Activated naive CD4-positive, alpha-beta T cell treated with anti-CD3 and anti-CD28 coated beads, Interleukin-2, amount 50 U/mL, for 16 hours (primary cell): ENCODE measurements around the gene RETN.

ENCODE experiments used
- DNase-seq: peaks from one replicate; pipeline ENCODE4 v3.0.0-alpha.2; 2020

The RETN gene

DNA sequence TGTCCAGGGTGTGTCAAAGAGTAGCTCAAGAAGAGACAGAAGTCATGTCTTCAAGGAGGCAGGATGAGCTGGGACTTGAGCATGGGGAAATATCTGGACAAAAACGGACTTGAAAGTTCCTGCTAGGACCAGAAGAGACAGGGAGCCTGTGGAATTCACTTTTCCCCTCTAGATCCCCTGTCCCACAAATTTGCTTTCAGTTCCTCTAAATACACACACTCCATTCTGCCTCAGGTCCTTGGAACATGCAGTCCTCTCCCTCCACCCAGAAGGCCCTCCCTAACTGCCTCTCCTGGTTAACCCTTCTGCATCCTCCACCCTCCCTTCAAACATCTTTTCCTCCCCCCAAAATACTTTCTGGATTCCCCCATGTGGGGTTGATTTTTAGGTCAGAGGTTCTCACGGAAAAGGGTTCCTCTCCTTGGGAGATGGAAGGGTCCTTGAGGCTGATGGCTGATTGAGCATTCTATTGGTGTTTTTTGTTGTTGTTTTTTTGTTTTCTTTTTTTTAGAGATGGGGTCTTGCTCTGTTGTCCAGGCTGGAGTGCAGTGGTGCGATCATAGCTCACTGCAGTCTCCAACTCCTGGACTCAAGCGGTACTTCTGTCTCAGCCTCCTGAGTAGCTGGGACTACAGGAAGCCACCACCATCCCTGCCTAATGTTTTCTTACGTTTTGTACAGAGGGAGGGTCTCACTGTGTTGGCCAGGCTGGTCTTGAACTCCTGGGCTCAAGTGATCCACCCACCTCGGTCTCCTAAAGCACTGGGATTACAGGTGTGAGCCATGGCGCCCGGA, 6.9 kb upstream of the RETN start:
- no peak for DNase-seq

DNA sequence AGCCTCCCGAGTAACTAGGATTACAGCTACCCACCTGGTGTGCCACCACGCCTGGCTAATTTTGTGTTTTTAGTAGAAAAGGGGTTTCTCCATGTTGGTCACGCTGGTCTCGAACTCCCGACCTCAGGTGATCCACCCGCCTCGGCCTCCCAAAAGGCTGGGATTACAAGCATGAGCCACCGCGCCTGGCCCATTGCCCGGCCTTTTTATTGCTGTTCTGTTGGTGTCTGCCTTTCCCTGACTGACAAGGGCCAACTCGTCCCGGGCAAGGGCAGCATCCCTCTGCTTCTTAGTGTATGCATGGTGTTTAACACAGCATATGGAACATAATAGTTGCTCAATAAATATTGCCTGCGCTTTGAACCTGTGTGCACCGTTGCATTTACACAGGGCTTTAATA, 6.2 kb upstream of the RETN start:
- no peak for DNase-seq

DNA sequence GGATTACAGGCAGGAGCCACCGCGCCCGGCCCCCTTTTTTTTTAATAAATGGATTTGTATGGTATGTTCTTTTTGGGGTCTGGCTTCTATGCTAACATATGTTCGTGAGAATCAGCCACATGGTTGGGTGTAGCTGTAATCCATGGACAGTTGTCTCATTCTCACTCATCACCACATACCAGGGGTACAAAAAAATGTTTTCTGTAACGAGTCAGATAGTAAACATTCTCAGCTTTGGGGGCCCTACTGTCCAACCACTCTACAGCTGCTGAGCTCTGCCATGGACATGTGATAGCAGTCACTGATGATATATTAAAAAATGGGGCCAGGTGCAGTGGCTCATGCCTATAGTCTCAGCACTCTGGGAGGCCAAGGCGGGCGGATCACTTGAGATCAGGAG, 5.1 kb upstream of the RETN start:
- no peak for DNase-seq

DNA sequence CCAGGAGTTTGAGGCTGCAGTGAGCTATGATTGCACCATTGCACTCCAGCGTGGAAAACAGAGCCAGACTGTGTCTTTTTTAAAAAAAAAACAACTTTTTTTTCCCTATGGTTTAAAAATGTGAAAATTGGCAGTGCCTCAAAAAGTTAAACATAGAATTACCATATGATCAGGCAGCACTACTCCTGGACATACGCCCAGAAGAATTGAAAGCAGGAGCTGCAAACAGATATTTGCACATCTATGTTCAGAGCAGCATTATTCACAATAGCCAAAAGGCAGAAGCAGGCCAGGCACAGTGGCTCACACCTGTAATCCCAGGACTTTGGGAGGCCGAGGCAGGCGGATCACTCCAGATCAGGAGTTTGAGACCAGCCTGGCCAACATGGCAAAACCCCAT, 3.8 kb upstream of the RETN start:
- no peak for DNase-seq

DNA sequence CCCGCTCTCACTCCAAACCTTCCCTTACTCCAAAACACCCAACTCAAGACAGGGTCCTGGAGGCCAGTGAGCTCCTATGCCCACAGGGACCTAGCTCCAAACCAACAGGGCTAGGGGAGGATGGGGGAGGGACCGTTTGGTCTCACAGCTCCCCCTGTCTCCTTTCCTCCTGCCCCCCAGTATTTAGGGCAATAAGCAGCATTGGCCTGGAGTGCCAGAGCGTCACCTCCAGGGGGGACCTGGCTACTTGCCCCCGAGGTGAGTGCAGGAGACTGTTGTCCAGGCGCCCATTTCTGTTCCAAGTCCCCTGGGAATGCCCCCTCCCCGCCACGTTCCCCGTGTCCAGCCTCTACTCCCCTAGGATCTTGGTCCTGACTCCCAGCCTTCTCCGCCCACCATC, 792 bp downstream of the RETN start:
- DNase-seq: no peak

DNA sequence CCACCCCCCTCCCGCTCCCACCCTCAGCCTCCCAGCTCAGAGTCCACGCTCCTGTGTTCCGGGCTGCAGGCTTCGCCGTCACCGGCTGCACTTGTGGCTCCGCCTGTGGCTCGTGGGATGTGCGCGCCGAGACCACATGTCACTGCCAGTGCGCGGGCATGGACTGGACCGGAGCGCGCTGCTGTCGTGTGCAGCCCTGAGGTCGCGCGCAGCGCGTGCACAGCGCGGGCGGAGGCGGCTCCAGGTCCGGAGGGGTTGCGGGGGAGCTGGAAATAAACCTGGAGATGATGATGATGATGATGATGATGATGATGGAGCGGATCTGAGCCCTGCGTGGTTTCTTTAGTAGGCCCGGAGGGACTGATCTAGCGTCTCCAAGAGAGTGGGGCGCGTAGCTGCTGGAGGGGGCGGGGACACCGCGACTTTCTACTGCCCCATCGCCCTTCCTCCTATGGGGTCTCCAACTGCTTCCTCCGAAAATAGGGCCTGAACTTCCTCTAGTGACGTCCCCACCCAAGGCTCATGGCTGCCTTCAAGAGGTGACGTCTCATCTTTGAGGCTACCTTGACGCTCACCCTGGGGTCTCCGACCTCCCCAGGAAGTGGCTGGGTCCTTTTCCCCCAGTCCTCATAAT, 1.4 kb downstream of the RETN start:
- peak; percentile 42 for DNase-seq

DNA sequence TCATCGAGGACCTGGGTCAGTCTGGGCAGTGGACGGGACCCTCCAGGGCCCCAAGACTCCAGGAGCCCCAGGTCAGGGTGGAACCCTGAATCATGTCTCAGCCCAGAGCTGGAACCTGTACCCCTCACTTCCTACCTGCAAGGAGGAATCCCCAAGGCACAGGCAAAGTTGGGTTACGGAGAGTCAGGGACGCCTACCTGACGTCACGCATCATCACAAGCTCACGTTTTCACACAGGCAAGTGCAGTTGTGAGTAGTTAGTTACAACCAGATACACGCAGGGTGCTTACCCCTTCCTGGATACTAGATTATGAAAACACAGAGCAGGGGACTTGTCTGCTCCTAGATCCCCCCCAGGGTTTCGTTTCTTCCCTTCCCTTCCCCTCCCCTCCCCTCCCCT, 1.9 kb downstream of the RETN start:
- DNase-seq: no peak

DNA sequence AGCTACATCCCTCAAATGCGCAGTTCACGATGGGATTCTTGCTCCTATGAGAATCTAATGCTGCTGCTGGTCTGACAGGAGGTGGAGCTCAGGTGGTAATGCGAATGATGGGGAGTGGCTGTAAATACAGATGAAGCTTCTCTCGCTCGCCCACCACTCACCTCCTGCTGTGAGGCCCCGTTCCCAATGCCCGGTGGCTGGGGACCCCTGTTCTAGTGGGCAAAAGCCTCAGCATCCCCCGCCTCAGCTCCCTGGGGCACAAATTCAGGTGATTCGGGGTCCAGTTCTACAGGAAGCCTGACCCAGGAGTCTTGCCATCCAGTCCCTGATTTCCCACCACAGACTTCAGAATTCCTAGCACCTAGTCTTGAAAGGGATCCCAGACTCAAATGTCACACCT, 3.7 kb downstream of the RETN start:
- DNase-seq: no peak

DNA sequence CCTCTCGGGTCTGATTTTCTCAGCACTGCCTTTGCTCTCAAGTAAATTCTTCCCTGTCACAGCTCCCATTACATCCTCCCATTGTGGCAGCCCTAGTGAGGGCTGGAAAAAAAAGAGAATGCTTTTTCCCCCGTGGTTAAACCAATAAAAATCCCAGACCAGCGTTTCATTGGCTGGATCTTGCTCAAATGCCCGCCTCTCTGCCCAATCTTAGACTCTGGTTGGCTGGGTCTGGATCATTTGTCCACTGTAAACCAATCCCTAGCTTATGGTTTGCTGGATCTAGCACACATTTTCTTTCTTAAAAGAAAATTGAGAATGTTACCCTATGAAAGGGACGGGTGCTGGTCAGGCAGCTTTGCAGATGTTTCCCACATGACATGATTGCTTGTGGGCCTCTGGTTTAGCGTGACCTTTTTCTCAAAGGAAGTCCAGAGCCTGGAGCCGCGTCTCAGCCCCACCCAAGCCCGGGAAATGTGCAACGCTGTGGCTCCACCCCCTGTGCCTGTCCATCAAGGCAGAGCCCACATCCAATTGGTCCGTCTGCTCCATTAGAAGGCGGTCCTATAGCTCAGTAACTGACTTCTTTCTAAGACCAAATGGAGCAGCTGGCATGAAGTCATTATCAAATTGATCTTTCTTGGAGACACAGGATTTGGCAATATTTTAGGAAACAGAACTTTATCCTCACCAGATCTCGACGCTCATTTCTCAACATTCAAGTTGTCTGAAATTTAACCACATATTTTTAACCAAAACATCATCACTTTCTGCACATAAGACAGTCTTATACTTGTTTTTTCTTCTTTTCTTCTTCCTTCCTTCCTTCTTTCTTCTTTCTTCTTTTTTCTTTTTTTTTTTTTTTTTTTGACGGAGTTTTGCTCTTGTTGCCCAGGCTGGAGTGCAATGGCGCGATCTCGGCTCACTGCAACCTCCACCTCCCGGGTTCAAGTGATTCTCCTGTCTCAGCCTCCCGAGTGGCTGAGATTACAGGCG, 5.5 kb downstream of the RETN start:
- peak; percentile 31 for DNase-seq

DNA sequence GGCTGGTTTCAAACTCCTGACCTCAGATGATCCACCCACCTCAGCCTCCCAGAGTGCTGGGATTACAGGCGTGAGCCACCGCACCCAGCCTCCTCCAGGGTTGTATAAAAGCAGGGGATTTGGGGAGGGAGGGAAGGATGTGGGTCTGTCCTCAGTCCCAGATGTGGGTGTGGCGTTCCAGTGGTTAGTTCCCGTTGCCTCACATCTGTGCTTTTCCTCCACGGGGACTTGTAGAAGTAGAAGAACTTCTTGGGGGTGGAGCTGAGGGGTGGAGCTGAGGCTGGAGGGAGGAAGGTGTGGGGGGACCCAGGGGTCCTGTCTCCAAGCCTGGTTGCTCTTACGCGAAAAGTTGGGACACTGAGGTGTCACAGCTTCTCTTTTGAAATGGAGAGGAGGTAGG, 7.5 kb downstream of the RETN start:
- DNase-seq: no peak

DNA sequence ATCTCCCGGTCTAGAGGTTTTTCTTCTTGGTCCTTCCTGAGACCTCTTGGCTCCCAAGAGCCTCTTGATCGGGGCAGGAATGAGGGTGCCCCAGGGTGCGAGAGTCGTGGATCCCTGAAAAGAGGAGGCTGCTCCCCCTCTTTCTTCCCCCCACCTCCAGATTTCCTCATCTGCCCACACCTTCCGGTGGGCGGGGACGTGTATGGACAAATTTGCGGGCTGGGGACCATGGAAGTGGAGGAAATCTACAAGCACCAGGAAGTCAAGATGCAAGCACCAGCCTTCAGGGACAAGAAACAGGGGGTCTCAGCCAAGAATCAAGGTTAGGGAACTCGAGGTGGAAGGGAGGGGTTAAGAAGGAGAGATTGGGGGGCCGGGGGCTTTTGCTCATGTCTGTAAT, 8.0 kb downstream of the RETN start, which contains the start of gene MCEMP1:
Gene MCEMP1, plus strand, starts transcription at position 237 of the 400 bp plus-strand sequence. Its CDS starts 31 bp downstream, at position 268.
- no peak for DNase-seq

DNA sequence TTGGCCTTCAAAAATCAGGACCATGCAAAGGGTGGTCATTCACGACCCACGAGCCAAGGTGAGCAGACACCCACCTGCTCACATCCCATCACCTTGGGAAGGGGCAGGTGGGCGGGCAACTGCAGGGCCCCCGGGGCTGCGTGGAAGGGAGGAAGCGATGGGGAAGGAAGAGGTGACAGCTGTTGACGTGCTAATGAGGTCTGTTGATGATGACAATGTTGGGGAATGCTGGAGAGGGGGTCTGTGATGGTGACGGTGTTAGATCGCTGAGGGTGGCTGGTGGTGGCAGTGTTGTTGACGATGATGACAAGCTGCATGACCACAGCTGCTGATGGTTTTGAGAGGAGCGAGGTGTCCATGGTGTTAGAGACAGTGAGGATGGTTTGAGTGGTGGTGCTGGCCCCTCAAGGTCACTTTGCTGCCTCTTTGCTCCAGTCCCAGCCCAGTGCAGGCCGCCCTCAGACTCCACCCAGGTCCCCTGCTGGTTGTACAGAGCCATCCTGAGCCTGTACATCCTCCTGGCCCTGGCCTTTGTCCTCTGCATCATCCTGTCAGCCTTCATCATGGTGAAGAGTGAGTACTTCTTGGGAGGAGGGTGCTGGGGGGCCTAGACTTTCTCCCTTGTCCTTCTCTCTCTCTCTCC, 8.9 kb downstream of the RETN start:
- no peak for DNase-seq

DNA sequence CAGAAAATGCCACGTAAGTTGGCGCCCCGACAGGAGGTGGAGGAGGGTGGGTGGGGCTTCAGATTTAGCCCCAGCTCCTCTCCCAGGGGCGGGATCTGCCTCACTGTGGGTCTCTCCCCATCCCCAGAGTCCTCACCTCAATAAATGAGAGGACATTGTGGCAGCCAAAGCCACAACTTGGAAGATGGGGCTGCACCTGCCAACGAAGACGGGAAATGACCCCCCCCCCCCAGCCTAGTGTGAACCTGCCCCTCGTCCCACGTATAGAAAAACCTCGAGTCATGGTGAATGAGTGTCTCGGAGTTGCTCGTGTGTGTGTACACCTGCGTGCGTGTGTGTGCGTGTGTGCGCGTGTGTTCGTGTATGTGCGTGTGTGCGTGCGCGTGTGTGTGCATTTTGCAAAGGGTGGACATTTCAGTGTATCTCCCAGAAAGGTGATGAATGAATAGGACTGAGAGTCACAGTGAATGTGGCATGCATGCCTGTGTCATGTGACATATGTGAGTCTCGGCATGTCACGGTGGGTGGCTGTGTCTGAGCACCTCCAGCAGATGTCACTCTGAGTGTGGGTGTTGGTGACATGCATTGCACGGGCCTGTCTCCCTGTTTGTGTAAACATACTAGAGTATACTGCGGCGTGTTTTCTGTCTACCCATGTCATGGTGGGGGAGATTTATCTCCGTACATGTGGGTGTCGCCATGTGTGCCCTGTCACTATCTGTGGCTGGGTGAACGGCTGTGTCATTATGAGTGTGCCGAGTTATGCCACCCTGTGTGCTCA, 10.3 kb downstream of the RETN start:
- peak; percentile 77 for DNase-seq

DNA sequence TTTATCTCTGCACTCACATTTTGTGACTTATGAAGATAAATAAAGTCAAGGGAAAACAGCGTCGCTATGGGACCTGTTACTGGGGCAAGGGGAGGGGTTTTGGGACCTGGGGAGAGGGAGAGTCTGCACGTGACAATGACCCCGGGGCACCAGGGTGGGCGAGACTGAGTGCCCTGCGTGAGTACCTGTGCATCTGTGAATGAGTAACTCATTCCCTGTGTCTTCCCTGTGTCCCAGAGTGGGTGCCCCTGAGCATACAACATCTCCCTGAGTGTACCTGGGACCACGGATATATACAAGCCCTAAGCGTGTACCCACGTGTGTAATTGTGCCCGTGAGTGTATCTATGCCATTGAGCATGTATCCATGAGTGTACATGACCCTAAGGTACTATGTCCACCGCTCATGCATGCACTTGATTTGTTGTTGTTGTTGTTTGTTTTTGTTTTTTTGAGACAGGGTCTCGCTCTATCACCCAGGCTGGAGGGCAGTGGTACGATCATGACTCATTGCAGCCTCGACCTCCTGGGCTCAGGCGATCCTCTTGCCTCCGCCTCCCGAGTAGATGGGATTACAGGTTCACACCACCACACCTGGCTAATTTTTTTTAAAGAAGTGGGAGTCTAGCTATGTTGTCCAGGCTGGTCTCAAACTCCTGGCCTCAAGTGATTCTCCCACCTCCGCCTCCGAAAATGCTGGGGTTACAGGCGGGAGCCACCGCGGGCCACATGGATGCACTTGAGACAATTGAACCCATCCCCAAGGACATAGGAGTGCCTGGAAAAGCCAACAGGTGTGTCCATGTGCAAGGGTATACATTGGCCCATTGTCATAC, 11.1 kb downstream of the RETN start:
- DNase-seq: no peak

DNA sequence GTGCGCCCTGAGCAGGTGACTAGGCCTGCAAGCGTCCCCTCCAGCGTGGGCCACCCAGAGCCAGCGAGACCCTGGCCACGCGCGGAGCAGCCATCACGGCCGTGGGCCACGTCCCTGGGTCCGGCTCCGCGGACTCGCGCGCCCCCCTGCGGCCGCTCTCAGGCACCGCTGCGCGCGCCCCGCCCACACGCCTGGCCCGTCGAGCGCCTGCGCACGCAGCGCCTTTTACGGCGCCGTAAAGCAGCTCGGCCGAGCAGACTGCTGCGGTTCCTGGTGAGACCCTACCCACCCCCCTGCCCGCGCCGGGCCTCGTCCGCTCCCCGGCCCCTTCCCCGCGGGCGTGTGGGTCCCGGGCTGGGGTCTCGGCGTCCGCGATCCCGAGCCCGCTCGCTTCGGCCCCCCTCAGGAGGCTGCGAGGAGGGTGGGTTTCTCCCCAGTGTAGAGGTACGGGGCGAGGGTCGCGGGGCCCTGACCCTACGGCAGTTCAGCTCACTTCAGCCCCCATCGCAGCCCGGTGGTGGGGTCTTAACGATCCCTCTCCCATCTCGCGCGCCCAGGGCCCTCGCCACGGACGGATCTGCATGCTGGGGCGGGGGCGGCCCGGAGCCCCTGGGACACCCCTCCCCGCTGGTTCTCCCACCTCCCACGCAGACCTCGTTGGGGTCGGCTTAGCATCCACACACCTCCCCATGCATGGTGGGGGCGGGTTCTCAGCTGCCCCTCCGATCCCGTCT, 11.9 kb downstream of the RETN start, which contains the start of gene TRAPPC5:
Gene TRAPPC5, plus strand, starts transcription at position 228 of the 734 bp plus-strand sequence. CDS start 1,421 bp downstream, outside the sequence.
- peak; percentile 87 for DNase-seq

DNA sequence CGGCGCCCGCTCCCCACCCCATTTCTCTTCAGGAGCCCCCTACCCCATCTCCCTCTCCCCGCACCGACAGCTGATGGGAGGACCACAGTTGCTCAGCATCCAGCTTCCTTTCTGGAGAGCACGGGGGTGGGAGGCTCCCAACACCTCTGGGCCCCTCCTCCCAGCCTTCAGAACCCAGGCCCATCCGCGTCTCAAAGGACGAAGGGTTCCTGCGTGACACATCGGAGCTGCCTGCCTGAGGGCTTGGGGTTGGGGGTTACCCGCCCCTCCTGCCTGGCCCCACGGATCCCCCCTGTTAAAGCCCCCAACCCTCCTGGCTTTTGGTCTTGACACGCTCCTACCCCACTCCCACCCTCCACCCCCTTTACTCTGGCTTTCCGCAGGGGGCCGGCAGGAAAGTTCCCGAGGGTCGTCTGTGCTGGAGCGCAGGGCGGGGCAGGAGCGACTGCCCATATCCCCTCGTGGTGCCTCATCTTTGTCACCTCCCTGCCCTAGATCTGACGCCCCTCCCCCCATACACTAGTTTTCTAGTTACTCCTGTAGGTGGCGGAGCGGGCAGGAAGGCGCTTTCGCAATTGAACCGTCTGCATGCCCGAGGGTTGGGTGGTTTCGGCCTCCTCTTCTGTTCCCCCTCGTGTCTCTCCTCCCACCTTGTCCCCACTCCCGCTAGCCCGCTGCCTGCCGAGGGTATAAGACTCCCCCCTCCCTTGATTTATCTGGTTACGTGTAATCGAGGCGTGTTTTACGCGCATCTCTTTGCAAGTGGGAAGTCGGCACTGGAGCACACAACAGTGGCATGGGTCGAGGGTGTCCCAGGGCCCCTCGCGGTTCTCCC, 12.7 kb downstream of the RETN start:
- DNase-seq: peak; percentile 88

DNA sequence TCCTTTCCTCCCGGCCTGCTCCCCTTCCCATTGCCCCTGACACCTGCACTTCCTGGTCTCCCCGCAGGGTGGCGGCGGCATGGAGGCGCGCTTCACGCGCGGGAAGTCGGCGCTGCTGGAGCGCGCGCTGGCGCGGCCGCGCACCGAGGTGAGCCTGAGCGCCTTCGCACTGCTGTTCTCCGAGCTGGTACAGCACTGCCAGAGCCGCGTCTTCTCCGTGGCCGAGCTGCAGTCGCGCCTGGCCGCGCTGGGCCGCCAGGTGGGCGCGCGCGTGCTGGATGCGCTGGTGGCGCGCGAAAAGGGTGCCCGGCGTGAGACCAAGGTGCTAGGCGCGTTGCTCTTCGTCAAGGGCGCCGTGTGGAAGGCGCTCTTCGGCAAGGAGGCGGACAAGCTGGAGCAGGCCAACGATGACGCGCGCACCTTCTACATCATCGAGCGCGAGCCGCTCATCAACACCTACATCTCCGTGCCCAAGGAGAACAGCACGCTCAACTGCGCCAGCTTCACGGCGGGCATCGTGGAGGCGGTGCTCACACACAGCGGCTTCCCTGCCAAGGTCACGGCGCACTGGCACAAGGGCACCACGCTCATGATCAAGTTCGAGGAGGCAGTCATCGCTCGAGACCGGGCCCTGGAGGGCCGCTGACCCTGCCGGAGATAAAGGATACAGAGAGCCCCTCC, 13.5 kb downstream of the RETN start:
- DNase-seq: no peak
